Measurements from ENCODE around the gene ALG8. TPM values are rescaled to one million over a fixed set of nuclear protein-coding genes. Genes with fewer than 3 reads are reported as not detected.

The ALG8 gene
- total and polyA plus RNA-seq, 3 experiments from 2014 or later = 43.4 to 48.9 (median 46.9) TPM

DNA sequence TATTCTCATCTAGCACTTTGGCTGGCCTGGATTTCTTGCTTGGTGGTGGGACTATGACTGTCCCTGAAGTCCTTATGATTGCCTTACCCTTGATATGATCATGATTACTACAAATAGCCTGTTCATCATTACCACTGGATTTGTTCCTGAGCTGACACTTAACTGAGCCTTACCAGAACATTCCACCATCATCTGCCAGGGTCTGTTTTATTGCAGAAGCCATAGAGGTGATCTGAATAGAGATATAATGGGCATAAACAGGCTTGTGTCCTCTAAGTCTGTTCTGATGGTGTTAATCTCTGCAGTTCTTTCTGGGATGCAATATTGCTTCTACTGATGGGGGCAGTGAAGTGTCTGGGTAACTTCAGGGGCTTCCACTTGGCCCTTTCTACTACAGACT lies 12.4 kb upstream of the ALG8 start:
- ChIA-PET POLR2A (no interaction called here), CTCF (no interaction called here)
- H3K36me3 Mint-ChIP-seq = peaks cover 0 to 4% (median 2%) of the 10 kb centered on the region in 3 donors
- Histone ChIP-seq H3K4me3 (ENCODE audit: low read length) (no peak overlapping the region), H3K9me3 (ENCODE audit: low read length) (no peaks in the 10 kb centered on the region), H3K27ac (ENCODE audit: low read depth, low read length) (no peak overlapping the region), H3K36me3 (ENCODE audit: insufficient read depth, low read length) (no peaks in the 10 kb centered on the region), H3K4me1 (ENCODE audit: insufficient read depth, low read length) (no peaks in the 10 kb centered on the region), H3K27me3 (ENCODE audit: insufficient read depth, low read length, poor library complexity, severe bottlenecking) (no peaks in the 10 kb centered on the region)
- H3K27ac Mint-ChIP-seq = no peak overlapping the region
- no peak overlapping the region for H3K4me3 Mint-ChIP-seq
- no peaks in the 10 kb centered on the region for H3K4me1 Mint-ChIP-seq
- no peak for DNase-seq
- H3K27me3 Mint-ChIP-seq = peaks cover 0 to 3% of the 10 kb centered on the region in 2 donors
- no peaks in the 10 kb centered on the region for H3K9me3 Mint-ChIP-seq

GRCh38 chr11:78150754-78151153 lies 11.3 kb upstream of the ALG8 start:
- Mint-ChIP-seq H3K9me3 (no peaks in the 10 kb centered on the region), H3K27ac (no peak overlapping the region), H3K27me3 (peaks cover 0 to 3% of the 10 kb centered on the region in 2 donors), H3K4me3 (no peak overlapping the region), H3K4me1 (no peaks in the 10 kb centered on the region), H3K36me3 (peaks cover 0 to 4% (median 2%) of the 10 kb centered on the region in 3 donors)
- Histone ChIP-seq H3K27me3 (ENCODE audit: insufficient read depth, low read length, poor library complexity, severe bottlenecking) (no peaks in the 10 kb centered on the region), H3K27ac (ENCODE audit: low read depth, low read length) (no peak overlapping the region), H3K4me3 (ENCODE audit: low read length) (no peak overlapping the region), H3K4me1 (ENCODE audit: insufficient read depth, low read length) (no peaks in the 10 kb centered on the region), H3K36me3 (ENCODE audit: insufficient read depth, low read length) (no peaks in the 10 kb centered on the region), H3K9me3 (ENCODE audit: low read length) (no peaks in the 10 kb centered on the region)
- CTCF ChIA-PET = no interaction called here
- DNase-seq = no peak
- POLR2A ChIA-PET = no interaction called here

- no peak overlapping the region for H3K27ac ChIP-seq (ENCODE audit: low read depth, low read length)
- H3K4me3 ChIP-seq (ENCODE audit: low read length) = no peak overlapping the region
- no peak for DNase-seq
- Mint-ChIP-seq H3K27ac (no peak overlapping the region), H3K36me3 (peaks cover 0 to 4% (median 2%) of the 10 kb centered on the region in 3 donors), H3K27me3 (peaks cover 0 to 2% of the 10 kb centered on the region in 2 donors), H3K4me1 (no peaks in the 10 kb centered on the region), H3K4me3 (no peak overlapping the region), H3K9me3 (no peaks in the 10 kb centered on the region)
- CTCF ChIA-PET = interaction anchor here (1.5 kb wide), 2 partner anchors 11 to 414 kb away, joined by 4 to 5 read pairs; partner anchors contain the start of gene ALG8
- no peaks in the 10 kb centered on the region for H3K27me3 ChIP-seq (ENCODE audit: insufficient read depth, low read length, poor library complexity, severe bottlenecking)
- H3K4me1 ChIP-seq (ENCODE audit: insufficient read depth, low read length) = no peaks in the 10 kb centered on the region
- H3K36me3 ChIP-seq (ENCODE audit: insufficient read depth, low read length) = no peaks in the 10 kb centered on the region
- POLR2A ChIA-PET = no interaction called here
- H3K9me3 ChIP-seq (ENCODE audit: low read length) = no peaks in the 10 kb centered on the region
Measured at GRCh38 chr11:78150346-78150745, 10.9 kb upstream of the ALG8 start.

- no peaks in the 10 kb centered on the region for H3K27me3 ChIP-seq (ENCODE audit: insufficient read depth, low read length, poor library complexity, severe bottlenecking)
- H3K4me1 Mint-ChIP-seq = no peaks in the 10 kb centered on the region
- H3K9me3 ChIP-seq (ENCODE audit: low read length) = no peaks in the 10 kb centered on the region
- peak in 1 of 5 donors; percentile 18 for DNase-seq
- H3K27ac Mint-ChIP-seq = no peak overlapping the region
- CTCF ChIA-PET = interaction anchor here (1.5 kb wide), 2 partner anchors 10 to 415 kb away, joined by 4 to 5 read pairs; partner anchors contain the start of gene ALG8
- H3K4me3 ChIP-seq (ENCODE audit: low read length) = no peak overlapping the region
- no peak overlapping the region for H3K4me3 Mint-ChIP-seq
- H3K9me3 Mint-ChIP-seq = no peaks in the 10 kb centered on the region
- H3K4me1 ChIP-seq (ENCODE audit: insufficient read depth, low read length) = no peaks in the 10 kb centered on the region
- H3K27me3 Mint-ChIP-seq = no peaks in the 10 kb centered on the region
- H3K36me3 ChIP-seq (ENCODE audit: insufficient read depth, low read length) = no peaks in the 10 kb centered on the region
- peaks cover 0 to 4% (median 2%) of the 10 kb centered on the region in 3 donors for H3K36me3 Mint-ChIP-seq
- POLR2A ChIA-PET = interaction anchor here (0.7 kb wide), 1 partner anchor 268 kb away, joined by 3 read pairs; the partner anchor contains the start of gene GAB2
- no peak overlapping the region for H3K27ac ChIP-seq (ENCODE audit: low read depth, low read length)
Measured at GRCh38 chr11:78149646-78150045, 10.2 kb upstream of the ALG8 start.

DNA sequence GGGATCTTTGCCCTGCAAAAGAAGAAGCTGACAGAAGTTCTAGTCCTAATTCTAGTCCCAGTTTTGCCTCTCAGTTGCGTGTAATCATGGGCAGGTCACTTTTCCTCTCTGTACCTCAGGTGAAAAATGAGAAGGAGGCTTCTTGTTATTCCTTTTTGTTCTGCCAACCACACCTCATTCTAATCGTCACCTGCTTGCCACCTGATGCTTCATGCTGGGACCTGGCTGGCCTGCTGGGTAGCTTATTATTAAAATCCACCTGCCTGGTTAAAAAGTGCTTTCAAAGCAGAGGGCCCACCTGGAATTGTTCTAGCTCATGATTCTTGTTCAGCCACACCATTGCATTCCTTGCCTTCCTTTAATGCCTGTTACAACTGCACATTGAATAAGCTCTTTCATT lies 8.4 kb upstream of the ALG8 start:
- no peaks in the 10 kb centered on the region for H3K27me3 Mint-ChIP-seq
- H3K9me3 Mint-ChIP-seq = no peaks in the 10 kb centered on the region
- Histone ChIP-seq H3K4me3 (ENCODE audit: low read length) (no peak overlapping the region), H3K27me3 (ENCODE audit: insufficient read depth, low read length, poor library complexity, severe bottlenecking) (no peaks in the 10 kb centered on the region), H3K36me3 (ENCODE audit: insufficient read depth, low read length) (no peaks in the 10 kb centered on the region), H3K9me3 (ENCODE audit: low read length) (no peaks in the 10 kb centered on the region), H3K27ac (ENCODE audit: low read depth, low read length) (no peak overlapping the region), H3K4me1 (ENCODE audit: insufficient read depth, low read length) (no peaks in the 10 kb centered on the region)
- ChIA-PET POLR2A (no interaction called here), CTCF (interaction anchor here (0.7 kb wide), 2 partner anchors 31 to 41 kb away, joined by 3 read pairs; partner anchors contain the start of genes KCTD21 and USP35)
- H3K4me1 Mint-ChIP-seq = no peaks in the 10 kb centered on the region
- H3K36me3 Mint-ChIP-seq = peaks cover 0 to 10% (median 5%) of the 10 kb centered on the region in 3 donors
- H3K27ac Mint-ChIP-seq = no peak overlapping the region
- DNase-seq = no peak
- no peak overlapping the region for H3K4me3 Mint-ChIP-seq

- Histone ChIP-seq H3K27me3 (ENCODE audit: insufficient read depth, low read length, poor library complexity, severe bottlenecking) (no peaks in the 10 kb centered on the region), H3K36me3 (ENCODE audit: insufficient read depth, low read length) (no peaks in the 10 kb centered on the region), H3K4me3 (ENCODE audit: low read length) (no peak overlapping the region), H3K27ac (ENCODE audit: low read depth, low read length) (no peak overlapping the region), H3K4me1 (ENCODE audit: insufficient read depth, low read length) (peaks cover 4% of the 10 kb centered on the region), H3K9me3 (ENCODE audit: low read length) (no peaks in the 10 kb centered on the region)
- no peaks in the 10 kb centered on the region for H3K27me3 Mint-ChIP-seq
- H3K27ac Mint-ChIP-seq = no peak overlapping the region
- CTCF ChIA-PET = no interaction called here
- peaks cover 0 to 11% (median 6%) of the 10 kb centered on the region in 3 donors for H3K36me3 Mint-ChIP-seq
- peaks cover 9 to 11% (median 11%) of the 10 kb centered on the region in 3 donors for H3K4me1 Mint-ChIP-seq
- no peak for DNase-seq
- H3K9me3 Mint-ChIP-seq = no peaks in the 10 kb centered on the region
- POLR2A ChIA-PET = no interaction called here
- H3K4me3 Mint-ChIP-seq = no peak overlapping the region
Measured at GRCh38 chr11:78145511-78146025, 6.1 kb upstream of the ALG8 start.

DNA sequence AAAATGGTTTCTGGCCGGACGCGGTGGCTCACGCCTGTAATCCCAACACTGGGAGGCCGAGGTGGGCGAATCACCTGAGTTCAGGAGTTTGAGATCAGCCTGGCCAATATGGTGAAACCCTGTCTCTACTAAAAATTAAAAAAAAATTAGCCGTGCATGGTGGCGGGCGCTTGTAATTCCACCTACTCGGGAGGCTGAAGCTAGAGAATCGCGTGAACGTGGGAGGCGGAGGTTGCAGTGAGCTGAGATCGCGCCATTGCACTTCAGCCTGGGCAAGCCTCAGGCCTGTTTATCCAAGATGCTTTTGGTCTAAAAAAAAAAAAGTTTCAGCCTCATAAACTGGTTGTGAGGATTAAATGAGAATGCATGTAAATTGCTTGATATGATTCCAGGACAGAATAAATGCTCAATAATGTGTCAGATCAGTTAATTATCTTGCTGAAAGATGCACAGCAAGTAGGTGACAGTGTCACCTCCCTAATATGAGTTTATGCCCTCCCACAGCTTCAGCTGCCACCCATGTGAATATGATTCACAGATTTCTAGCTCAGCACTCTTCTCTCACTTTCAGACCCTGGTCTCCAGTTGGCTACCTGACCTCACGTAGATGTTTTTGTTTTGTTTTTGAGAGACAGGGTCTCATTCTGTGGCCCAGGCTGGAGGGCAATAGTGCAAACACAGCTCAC lies 1.1 kb upstream of the ALG8 start:
- no peaks in the 10 kb centered on the region for H3K9me3 ChIP-seq (ENCODE audit: low read length)
- CTCF ChIA-PET = interaction anchor here (1.1 to 1.9 kb wide), 3 partner anchors 16 to 424 kb away, joined by 3 to 6 read pairs (median 6); partner anchors contain the start of gene INTS4
- H3K4me1 Mint-ChIP-seq = peaks cover 34 to 46% (median 44%) of the 10 kb centered on the region in 3 donors
- H3K4me1 ChIP-seq (ENCODE audit: insufficient read depth, low read length) = peaks cover 11% of the 10 kb centered on the region
- no peak overlapping the region for H3K4me3 ChIP-seq (ENCODE audit: low read length)
- peaks cover 0 to 1% of the 10 kb centered on the region in 2 donors for H3K27me3 Mint-ChIP-seq
- H3K27ac Mint-ChIP-seq = peak overlapping the region in 6 of 8 donors; percentile 15 to 86 (median 64)
- no peak for DNase-seq
- H3K36me3 ChIP-seq (ENCODE audit: insufficient read depth, low read length) = no peaks in the 10 kb centered on the region
- no peaks in the 10 kb centered on the region for H3K27me3 ChIP-seq (ENCODE audit: insufficient read depth, low read length, poor library complexity, severe bottlenecking)
- peaks cover 0 to 36% (median 6%) of the 10 kb centered on the region in 3 donors for H3K36me3 Mint-ChIP-seq
- H3K27ac ChIP-seq (ENCODE audit: low read depth, low read length) = no peak overlapping the region
- peak overlapping the region; percentile 34 to 93 (median 75) for H3K4me3 Mint-ChIP-seq
- POLR2A ChIA-PET = interaction anchor here (0.6 kb wide), 1 partner anchor 319 kb away, joined by 3 read pairs; no protein-coding TSS in a partner anchor
- H3K9me3 Mint-ChIP-seq = no peaks in the 10 kb centered on the region
